ENCODE measurements around the gene LILRB5.
"Not testable (repeated sequence)": the region's sequence is repeated elsewhere in the genome, so short reads cannot be mapped to it uniquely, and the experiment has no call there.

GRCh38 chr19:54222474-54223276 lies 34.4 kb downstream of the LILRB5 start, which contains the start of gene LILRB3:
- not testable (repeated sequence) for TF ChIP-seq CTCF, POLR2AphosphoS5, POLR2A (IDR thresholded peaks at IDR 0.05)
